GM12875 (cell line): ENCODE measurements around the gene HIPK1.

Experiments
- H3K4me3 ChIP-seq: one replicate; pipeline ENCODE4 v1.5.1; 2011; ENCODE audit warnings: low read depth, low read length, control low read depth
- TF ChIP-seq, protein P1 (sequence below): IDR thresholded peaks from 2 replicates; pipeline ENCODE4 v1.5.1; 2011; ENCODE audit warnings: low read depth, mild to moderate bottlenecking, control low read depth, inconsistent platforms, low read length, moderate library complexity, borderline replicate concordance; ENCODE audit not compliant: insufficient read depth

HIPK1 gene

DNA sequence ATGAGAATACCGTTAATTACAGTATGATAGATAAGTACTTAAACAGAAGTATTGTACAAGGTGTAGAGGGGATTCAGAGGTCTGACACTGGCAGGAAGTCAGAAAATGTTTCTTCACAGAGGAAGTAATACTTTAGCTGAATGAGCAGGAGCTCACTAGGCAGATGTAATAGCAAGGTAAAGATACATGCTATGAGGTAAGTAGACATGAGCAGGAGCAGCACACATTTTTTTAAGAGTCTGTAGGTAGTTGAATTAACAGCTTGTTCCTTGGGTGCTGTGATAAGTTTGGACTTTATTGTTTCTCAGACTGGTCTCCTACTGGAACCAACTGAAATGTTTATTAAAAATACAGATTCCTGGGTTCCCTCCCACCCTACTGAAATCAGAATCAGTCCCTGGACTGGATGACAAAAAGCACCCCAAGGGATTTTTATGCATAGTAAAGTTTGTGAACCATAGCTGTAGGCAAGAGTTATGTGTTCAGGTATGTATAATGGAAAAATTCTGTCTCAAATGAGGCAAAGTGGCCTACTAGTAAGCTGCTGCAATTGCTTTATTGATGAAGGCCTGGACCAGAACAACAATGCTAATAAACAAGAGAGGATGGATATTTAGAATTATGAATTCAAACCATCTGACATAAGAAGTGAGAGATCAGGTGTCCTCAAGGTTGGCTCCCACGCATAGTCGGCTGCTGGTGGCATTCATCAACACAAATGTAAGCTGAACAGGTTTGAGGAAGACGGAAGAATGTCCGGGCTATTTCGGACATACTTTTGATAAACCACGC, 25.4 kb upstream of the HIPK1 start:
- H3K4me3 ChIP-seq, result peak overlapping the region; percentile 75

GRCh38 chr1:113904293-113904673, 24.8 kb upstream of the HIPK1 start:
- H3K4me3 ChIP-seq, result peak overlapping the region; percentile 75

More for the DNA sequence above, 25.4 kb upstream of the HIPK1 start:
- TF ChIP-seq, protein P1, sequence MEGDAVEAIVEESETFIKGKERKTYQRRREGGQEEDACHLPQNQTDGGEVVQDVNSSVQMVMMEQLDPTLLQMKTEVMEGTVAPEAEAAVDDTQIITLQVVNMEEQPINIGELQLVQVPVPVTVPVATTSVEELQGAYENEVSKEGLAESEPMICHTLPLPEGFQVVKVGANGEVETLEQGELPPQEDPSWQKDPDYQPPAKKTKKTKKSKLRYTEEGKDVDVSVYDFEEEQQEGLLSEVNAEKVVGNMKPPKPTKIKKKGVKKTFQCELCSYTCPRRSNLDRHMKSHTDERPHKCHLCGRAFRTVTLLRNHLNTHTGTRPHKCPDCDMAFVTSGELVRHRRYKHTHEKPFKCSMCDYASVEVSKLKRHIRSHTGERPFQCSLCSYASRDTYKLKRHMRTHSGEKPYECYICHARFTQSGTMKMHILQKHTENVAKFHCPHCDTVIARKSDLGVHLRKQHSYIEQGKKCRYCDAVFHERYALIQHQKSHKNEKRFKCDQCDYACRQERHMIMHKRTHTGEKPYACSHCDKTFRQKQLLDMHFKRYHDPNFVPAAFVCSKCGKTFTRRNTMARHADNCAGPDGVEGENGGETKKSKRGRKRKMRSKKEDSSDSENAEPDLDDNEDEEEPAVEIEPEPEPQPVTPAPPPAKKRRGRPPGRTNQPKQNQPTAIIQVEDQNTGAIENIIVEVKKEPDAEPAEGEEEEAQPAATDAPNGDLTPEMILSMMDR, result no peak

DNA sequence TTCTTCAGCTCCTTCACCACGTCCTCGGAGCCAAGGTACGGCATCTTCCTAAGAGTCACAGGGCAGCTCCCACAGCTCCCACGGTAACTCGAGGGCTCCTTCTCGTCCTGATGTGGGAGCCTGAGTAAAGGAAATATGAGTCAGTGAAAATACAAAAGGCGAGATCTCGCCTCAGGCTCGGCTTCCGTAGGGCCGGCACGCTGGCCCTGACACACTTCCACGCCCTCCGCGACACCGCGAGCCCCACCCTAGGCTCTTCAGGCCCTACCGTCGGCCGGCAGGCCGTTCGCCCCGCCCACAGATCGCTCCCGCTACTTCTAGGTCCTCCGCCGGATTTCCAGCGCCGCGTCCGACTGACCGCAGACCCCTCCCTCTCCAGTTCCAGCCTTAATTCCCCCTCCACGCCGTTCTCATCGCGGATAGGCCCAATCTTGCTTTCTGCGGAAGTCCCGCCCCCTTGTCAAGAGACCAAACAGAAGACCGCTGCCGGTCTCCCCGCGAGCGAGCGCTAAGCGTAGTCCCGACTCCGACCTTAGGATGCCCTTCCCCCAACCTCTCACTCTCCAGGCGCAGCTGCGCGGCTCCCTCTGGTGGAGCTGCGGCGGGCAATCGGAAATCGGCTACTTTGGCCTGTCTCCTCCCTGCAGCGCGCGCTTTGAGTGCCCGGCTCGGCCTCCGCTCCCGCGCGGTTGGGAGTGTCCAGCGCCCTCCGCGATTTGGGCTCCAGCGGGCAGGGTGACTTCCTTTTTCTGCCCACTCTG, 24.3 kb upstream of the HIPK1 start, which contains the start of the genes AP4B1 and DCLRE1B:
Gene AP4B1 (minus strand): TSS at position 126 of the 761 bp plus-strand sequence. CDS start 82 bp downstream, at position 44.
Gene DCLRE1B (plus strand): TSS at position 653 of the 761 bp plus-strand sequence. CDS start 261 bp downstream, outside the sequence.
- peak within 1 kb of the TSS; percentile 75 for H3K4me3 ChIP-seq
- TF ChIP-seq, protein P1, result peak; percentile 68

More at GRCh38 chr1:113904293-113904673, 24.8 kb upstream of the HIPK1 start:
- TF ChIP-seq, protein P1, result no peak

- H3K4me3 ChIP-seq, result peak overlapping the region; percentile 69
- TF ChIP-seq, protein P1, result no peak
Observed at GRCh38 chr1:113905435-113905861, 23.7 kb upstream of the HIPK1 start.

GRCh38 chr1:113912594-113913311, 16.4 kb upstream of the HIPK1 start:
- TF ChIP-seq, protein P1, result no peak

DNA sequence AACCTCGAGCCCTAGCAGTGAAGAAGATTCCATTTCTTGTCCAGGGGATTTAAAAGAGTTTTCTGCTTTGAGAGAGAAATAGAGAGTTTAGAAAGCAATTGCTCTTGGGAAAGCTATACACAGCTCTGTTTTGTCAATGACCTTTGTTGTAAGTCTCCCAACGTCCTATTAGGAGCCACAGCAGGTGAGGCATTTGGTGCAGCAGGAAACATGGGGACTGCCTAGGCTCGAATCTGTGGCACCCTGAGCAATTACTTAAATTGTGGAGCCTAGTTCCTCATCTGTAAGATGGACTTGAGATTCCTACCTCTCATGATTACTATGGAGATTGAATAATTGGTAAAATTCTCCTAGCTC, 15.8 kb upstream of the HIPK1 start:
- no peak overlapping the region for H3K4me3 ChIP-seq
- TF ChIP-seq, protein P1, result no peak

More at GRCh38 chr1:113912594-113913311, 16.4 kb upstream of the HIPK1 start:
- H3K4me3 ChIP-seq, result no peak overlapping the region
